G401.6 (cell line): ENCODE measurements around the gene SPINT4.

Experiments
- FAIRE-seq: peaks from 2 replicates; lab custom pipeline; 2012; peaks lifted over from hg19 to GRCh38; lab: Jason Lieb, UNC

The SPINT4 gene

DNA sequence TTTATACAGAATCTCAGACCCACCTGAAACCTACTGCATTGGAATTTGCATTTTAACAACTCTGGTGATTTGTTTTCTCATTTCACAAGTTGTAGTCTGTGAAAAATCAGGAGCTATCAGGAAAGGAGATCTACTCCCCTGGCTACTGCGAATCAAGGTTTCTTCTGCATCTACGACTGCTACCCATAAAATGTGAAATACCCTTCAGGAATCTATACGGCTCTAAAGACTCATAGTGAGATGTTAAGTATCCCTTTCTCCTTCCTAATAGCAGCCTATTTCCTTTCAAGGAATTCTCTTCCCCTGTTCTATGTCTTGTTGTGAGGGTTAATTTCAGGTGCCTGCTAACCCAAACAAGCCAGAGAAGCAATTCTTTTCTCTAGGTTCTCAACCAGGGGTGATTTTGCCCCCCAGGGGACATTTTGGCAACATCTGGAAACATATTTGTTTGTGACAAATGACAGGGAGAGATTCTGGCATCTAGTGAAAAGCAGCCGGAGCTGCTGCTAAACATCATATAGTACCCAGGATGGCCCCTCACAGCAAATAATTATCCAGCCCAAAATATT lies 43.2 kb downstream of the SPINT4 start:
- no peak for FAIRE-seq

DNA sequence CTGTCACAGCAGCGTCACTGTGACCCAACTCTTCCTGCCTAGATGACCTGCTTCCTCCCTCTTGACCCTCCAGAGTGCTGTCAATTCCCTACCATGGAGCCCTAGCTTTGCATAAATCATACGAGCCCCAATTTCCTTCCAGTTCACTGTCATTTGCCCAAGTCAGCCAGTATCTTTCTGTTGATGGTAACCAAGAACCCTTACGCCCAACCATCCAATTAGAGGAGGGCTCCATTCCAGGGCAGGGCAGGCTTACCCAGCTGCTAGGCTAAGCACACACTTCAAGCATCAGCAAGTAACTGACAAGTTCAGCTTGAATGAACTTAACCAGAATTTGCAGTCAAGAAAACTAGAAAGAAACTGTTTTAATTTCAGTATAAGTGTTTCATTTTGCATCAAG lies 43.8 kb downstream of the SPINT4 start:
- no peak for FAIRE-seq

DNA sequence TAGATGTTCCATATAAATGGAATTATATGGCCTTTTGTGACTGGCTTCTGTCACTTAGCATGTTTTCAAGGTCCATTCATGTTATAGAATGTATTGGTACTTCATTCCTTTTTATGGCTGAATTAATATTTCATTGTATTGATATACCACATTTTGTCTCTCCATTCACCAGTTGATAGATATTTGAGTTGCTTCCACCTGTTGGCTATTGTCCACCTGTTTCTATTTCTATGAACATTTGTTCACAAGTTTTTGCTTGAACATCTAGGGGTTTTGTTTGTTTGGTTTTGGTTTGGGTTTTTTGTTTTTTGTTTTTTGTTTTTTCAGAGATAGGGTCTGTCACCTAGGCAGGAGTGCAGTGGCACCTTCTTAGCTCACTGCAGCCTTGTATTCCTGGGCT lies 46.3 kb downstream of the SPINT4 start:
- FAIRE-seq = no peak

DNA sequence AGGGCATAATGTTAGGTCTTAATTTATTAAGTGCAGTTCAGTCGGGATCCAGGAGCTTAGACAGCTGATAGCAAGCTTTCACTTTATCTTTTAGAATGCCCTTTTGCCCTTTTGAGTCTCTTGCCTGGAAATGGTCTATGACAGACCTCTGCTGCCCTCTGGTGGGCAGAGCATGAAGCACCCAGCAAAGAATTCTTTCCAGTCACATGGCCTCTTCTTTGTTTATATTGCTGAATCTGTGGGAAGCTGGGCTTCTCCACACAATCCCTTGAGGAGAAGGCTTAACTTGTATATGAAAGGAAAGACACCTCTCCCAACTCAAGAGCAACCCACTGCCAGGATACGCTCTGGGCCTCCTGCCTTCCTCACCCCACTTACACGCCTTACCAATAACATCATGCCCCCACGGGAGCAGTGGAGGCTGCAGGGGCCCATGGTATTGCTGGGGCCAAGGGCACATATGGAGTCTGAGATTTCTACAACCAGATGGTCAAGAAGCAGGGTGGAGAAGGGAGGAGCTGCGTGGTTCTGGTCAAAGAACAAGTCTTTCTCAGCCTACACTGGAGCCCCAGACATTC lies 49.1 kb downstream of the SPINT4 start:
- FAIRE-seq = no peak

DNA sequence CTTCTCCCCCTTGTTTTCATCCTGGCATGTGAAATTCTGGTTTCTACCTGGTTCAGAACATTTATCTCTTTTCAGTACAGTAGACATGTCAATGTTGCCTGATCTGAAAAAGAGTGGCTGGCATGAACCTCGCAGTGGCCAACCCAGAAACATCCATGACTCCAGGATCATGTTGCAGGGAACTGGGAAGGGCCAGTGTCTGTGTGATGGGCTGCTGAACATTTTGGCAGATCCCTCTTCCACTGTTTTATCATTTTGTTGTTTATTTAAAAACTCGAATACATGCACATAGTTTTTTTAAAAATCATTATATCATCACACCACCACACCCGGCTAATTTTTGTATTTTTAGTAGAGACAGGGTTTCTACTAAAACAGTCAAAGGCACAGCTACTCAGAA lies 50.5 kb downstream of the SPINT4 start:
- no peak for FAIRE-seq

DNA sequence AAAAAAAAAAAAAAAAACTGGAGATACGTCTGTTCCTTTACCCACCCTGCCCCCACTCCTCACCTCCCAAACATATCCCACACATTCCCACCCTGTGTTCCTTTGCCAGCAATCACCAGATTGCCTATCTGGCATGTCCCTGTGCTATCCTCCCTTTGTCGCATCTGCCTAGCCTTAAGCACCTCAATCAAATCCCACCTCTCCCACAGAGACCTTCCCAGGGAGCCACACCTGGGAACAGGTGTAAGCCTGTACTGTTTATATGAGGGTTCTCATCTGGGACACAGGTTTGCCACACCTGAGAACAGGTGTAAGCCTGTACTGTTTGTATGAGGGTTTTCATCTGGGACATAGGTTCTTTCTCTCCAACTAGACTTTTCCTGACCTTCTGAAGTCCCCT lies 52.8 kb downstream of the SPINT4 start:
- FAIRE-seq = no peak

DNA sequence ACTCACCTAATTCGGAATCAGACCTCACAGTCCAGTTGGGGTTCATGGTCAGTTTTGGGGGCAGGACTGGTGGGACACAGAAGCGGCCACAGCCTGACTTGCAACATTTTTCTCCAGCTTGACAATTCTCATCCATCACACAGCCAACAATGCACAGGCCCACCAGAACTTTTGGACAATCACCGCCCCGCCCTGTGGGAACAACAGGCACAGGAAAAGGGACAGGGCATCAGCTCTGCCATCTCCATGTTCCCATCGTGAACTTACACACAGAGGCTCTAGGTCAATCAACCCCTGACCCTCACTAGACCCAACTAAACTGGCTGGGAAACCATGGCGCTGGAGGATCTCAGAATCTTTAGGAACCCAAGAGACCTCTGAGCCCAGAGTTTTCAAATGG lies 53.3 kb downstream of the SPINT4 start:
- no peak for FAIRE-seq
